GM19463 (cell line): Measurements from ENCODE around the gene PNRC1.
"Not testable (repeated sequence)": the region's sequence is repeated elsewhere in the genome, so short reads cannot be mapped to it uniquely, and the experiment has no call there.

ENCODE experiments used
- ATAC-seq: cut with Tn5 transposase; IDR thresholded peaks from one replicate; pipeline ENCODE4 v1.9.1; 2021; ENCODE audit warnings: mild to moderate bottlenecking, moderate library complexity; ENCODE audit not compliant: unreplicated experiment

PNRC1 gene

DNA sequence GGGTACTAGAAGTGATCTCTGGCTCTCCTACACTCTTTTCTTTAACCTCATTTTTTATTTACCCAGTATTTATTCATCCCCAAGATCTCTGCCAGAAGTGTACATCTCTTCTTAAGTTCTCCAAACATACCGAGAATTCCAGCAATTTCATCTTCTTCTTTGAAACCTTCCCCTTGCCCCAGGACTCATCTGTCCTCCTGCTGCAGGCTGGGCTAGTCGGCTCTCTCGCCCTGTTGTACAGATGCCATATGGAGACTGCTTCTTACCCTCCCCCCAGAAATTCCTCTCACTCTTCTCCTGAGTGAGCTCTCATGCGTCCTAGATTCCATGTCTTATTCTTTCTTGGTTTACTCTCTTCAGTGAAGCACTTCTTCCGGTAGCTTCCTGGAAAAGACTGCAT is 21.9 kb upstream of the PNRC1 start:
- ATAC-seq, result no peak

DNA sequence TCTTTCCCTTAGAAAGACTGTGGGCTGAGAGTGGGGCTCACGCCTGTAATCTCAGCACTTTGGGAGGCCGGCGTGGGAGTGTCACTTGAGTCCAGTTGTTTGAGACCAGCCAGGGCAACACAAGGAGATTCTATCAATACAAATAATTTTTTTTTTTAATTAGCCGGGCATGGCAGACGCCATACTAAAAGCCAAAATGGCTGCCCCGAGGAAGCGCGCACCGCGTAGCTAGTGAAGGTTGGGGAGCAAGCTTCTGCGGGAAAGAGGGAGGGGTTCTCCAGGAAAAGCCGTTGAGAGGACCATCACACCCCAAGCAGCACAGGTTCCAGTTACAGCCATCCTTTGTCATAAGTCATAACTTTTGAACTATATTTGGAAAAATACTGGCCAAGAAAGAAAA is 21.3 kb upstream of the PNRC1 start:
- no peak for ATAC-seq

- ATAC-seq, result no peak
Observed at GRCh38 chr6:89063881-89064280, 16.7 kb upstream of the PNRC1 start.

- ATAC-seq, result not testable (repeated sequence)
Observed at GRCh38 chr6:89064931-89065330, 15.6 kb upstream of the PNRC1 start.

DNA sequence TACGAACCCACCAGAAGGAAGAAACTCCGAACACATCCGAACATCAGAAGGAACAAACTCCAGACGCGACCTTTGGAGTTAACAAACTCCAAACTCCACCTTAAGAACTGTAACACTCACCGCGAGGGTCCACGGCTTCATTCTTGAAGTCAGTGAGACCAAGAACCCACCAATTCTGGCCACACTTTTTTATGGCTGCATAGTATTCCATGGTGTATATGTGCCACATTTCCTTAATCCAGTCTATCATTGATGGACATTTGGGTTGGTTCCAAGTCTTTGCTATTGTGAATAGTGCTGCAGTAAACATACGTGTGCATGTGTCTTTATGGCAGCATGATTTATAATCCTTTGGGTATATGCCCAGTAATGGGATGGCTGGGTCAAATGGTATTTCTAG is 14.4 kb upstream of the PNRC1 start:
- not testable (repeated sequence) for ATAC-seq

- ATAC-seq, result no peak
Observed at GRCh38 chr6:89066940-89067646, 13.5 kb upstream of the PNRC1 start.

DNA sequence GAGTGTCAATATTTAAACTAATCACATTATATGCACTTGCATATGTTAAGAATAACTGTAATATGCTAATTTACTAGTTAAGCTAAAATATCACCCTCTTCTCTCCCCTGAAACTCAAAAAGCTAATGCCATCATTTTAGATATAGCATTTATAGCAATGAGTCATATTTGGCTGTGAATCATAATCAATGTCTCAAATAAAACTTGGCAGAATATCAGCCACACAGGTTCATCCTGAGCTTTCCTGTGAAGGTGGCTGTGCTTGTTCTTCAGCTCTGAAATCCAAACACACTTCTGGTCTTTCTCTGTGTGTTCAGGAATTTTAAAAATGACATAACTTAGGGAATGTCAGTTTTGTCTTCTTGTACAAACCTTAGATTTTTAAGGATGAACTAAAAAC is 12.8 kb upstream of the PNRC1 start:
- no peak for ATAC-seq

DNA sequence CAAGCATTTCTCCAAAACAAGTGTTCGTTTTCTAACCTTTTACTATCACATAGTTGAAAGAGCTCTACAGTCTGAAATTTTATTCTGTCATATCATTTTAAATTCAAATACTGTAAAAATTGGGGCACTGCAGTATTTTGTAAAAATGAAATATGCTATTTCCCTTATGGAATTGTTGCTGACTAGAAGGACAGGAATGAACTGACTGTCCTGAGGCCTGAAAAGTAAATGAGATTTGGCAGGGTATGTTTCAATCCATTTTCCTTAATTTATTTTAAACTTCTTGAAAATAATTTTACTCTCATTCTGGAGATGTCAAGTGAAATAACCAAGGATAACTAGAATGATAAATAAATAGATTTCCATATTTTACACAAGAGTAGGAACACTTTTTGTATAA is 11.9 kb upstream of the PNRC1 start:
- no peak for ATAC-seq

GRCh38 chr6:89069536-89070163 is 10.9 kb upstream of the PNRC1 start:
- no peak for ATAC-seq

DNA sequence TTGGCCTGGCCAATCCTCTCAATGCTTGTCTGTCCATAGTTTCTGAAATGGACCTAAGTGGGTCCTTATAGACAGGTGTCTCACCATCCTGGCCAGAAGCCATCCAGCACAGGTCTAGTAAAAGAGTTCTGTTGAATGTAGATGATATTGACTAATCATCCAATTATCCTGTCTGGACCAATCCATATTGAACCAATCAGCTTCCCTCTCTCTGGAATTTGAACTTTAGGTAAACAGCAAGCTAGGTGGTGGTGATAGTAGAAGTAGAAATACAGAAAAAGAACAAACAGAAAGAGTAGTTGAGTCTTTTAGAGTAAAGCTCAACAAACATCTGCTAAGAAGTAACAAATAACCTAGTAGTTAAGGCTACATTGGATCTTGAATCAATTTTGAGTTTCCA is 9.5 kb upstream of the PNRC1 start:
- no peak for ATAC-seq

DNA sequence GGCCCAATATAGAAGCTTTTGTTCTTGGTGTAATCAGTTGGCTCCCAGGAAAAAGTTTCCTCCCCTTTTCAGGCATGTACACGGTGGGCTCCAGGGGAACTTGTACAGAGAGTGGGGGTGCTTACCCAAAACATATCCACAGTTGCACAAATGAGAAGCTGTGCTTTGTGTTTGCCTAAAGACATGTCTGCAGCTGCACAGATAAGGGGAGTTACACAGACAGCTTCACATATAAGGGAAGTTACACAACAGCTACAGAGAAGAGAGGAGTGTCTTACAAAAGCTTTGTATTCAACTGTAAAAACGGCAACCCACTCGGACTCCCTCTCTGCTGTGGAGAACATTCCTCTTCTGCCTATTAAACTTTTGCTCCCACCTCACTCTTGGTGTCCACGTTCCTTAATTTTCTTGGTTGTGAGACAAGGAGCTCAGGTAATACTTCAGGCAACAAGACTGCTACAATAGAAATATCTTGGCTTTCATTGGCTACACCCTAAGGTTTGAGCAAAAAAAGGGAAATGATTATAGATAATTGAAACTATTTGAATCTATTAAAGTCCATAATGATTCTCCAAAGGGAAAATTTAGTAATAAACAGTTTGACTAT is 7.4 kb upstream of the PNRC1 start:
- ATAC-seq, result no peak

GRCh38 chr6:89073840-89074239 is 6.7 kb upstream of the PNRC1 start:
- ATAC-seq, result no peak

GRCh38 chr6:89079511-89080234 is 878 bp upstream of the PNRC1 start:
- ATAC-seq, result no peak

- ATAC-seq, result peak; percentile 4
Observed at GRCh38 chr6:89081129-89081422, 525 bp downstream of the PNRC1 start.

- peak; percentile 62 for ATAC-seq
Observed at GRCh38 chr6:89081423-89082322, 1.1 kb downstream of the PNRC1 start.

- no peak for ATAC-seq
Observed at GRCh38 chr6:89082486-89082891, 1.9 kb downstream of the PNRC1 start.

DNA sequence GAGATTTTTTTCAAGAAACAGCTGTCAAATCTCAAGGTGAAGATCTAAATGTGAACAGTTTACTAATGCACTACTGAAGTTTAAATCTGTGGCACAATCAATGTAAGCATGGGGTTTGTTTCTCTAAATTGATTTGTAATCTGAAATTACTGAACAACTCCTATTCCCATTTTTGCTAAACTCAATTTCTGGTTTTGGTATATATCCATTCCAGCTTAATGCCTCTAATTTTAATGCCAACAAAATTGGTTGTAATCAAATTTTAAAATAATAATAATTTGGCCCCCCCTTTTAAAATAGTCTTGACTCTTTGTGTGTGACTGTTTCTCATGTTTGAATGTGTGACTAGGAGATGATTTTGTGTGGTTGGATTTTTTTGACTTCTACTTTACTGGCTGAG is 4.0 kb downstream of the PNRC1 start:
- no peak for ATAC-seq

DNA sequence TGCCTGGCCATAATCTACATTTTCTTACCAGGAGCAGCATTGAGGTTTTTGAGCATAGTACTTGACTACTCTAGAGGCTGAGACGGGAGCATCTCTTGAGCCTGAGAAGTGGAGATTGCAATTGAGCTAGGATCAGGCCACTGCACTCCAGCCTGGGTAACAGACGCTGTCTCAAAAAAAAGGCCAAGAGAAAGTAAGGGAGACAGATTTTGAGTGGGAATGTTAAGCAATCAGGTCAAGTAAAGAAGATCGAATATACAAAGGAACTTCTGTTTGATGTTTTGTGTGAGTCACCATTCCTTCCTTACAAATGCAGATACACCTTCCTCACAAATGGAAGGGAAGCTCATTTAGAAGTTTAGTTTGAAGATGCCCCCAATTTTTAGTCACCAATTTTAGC is 4.4 kb downstream of the PNRC1 start:
- no peak for ATAC-seq

DNA sequence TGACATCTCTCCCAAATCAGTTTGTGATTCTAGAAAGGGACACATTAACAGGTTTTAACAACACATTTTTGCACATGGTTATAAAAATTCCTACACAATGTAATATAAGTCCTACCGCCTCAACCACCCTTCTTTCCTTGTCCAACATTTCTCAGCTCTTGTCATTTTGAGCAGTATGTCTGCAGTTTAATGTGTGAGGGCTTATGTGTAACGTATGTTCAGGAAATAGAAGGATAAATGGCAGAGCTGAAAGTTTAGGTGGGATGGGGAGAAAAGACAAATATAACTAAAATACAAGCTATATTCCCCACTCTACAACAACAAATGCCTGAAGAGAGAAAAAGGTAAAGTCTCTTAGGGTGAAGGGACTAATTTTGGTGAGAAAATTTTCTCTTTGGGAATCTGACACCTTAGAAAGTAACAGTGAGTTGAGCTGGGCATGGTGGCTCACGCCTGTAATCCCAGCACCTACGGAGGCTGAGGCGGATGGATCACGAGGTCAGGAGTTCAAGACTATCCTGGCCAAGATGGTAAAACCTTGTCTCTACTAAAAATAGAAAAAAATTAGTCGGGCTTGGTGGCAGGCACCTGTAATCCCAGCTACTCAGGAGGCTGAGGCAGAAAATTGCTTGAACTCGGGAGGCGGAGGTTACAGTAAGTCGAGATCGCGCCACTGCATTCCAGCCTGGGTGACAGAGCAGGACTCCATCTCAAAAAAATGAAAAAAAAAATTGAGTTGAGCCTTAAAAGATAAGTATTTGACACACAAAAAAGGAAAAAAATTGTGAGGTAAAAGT is 5.1 kb downstream of the PNRC1 start:
- ATAC-seq, result no peak

DNA sequence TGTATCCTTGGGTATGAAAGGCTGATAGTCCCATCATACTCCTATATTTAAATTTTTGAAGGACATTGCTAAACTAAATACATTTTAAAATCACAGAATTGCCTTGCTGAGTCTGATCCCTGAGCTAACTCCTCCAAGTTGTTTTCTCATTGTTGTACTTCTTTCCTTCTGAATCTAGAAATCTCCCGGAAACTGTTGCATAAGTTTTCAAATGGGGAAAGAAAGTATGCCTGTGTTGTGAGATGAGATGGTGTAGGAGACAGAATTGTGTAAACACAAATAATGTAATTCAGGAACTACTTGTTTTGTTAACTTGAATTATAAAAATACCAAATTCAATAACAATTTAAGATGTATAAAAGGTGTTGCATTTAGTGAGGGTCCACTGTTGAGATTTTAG is 7.3 kb downstream of the PNRC1 start:
- no peak for ATAC-seq
